ENCODE results near the gene RGSL1.

GRCh38 chr1:182438326-182438725, 11.6 kb upstream of the RGSL1 start:
- TF ChIP-seq RARB (CRISPR knock-in tag; IDR thresholded peaks at IDR 0.05), result no peak
- TF ChIP-seq ARNTL (CRISPR knock-in tag; IDR thresholded peaks at IDR 0.05; ENCODE audit: borderline replicate concordance, low read depth), result no peak
- no peak for TF ChIP-seq TCF4 (CRISPR knock-in tag; IDR thresholded peaks at IDR 0.05; ENCODE audit: borderline replicate concordance)
- TF ChIP-seq ISL1 (CRISPR knock-in tag; IDR thresholded peaks at IDR 0.05), result no peak

Measured in SK-N-SH treated with all-trans-retinoic acid at 6 μM for 48 hours (cell line).